Activated T-cell treated with anti-CD3 and anti-CD28 coated beads for 48 hours (primary cell): ENCODE results near the gene CTIF.

ENCODE experiments used
- DNase-seq: peaks from one replicate; pipeline ENCODE4 v3.0.0-alpha.2; 2020; ENCODE audit warnings: low read depth

CTIF gene

DNA sequence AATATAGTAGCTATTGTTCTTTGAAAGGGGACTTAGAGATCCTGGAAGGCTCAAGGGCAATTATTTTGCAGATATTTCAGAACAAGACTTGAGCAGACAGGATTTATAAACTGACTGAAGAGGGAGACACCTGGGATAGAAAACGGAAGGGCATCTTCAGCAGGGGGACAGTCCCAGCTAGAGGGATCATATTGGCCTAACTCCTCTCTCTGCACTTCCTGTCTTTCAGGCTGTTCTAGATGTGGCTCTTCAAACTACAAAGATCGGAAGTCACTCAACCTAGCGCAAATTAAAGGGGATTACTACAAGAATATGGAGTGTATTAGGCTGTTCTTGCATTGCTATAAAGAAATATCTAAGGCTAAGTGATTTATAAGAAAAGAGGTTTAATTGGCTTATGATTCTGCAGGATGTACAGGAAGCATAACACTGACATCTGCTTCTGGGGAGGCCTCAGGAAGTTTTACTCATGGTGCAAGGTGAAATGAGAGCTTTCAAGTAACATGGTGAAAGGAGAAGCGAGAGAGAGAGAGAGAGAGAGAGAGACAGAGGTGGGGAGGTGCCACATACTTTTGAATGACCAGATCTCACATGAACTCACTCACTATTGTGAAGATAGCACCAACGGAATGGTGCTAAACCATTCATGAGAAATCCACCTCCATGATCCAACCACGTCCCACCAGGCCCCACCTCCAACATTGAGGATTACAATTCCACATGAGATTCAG, 5.3 kb upstream of the CTIF start:
- DNase-seq: no peak

DNA sequence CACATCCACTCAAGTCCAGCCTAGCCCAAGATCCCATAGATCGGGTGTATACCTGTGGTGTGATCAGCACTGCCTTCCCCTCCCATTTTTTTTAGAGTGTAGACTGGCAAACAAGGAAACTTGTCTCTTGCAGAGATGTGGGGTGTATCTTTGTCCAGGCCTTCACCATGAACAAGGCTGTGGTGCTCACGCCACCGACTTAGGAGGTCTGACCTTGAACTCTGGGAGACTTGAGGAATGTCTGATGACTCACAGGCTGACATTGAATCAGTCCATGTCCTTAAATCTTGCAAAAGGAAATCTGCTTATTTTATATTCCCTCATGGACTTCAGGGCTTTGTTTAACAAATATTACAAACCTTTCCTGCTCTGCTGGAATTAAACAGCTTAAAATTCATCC, 4.5 kb upstream of the CTIF start:
- DNase-seq: no peak

- DNase-seq: no peak
These were observed 2.9 kb upstream of the CTIF start for GRCh38 chr18:48535956-48536355.

DNA sequence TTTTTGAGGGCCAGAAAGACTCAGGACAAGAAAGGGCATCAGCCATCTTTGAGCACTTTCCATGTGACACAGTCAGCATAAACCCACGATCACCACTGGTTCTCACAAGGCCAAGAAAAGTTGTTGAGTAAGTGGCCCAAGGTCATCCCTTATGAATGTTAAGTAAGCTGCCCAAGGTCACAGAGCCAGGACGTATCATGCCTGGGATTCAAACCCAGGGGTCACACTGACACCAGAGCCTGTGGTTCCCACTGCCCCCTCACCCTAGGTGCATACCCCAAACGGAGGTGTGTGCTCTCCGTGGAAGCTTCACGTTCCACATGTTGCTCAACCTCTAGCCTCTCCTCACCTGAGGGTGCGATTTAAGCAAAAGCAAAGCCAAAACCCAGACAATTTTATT, 2.3 kb upstream of the CTIF start:
- no peak for DNase-seq

DNA sequence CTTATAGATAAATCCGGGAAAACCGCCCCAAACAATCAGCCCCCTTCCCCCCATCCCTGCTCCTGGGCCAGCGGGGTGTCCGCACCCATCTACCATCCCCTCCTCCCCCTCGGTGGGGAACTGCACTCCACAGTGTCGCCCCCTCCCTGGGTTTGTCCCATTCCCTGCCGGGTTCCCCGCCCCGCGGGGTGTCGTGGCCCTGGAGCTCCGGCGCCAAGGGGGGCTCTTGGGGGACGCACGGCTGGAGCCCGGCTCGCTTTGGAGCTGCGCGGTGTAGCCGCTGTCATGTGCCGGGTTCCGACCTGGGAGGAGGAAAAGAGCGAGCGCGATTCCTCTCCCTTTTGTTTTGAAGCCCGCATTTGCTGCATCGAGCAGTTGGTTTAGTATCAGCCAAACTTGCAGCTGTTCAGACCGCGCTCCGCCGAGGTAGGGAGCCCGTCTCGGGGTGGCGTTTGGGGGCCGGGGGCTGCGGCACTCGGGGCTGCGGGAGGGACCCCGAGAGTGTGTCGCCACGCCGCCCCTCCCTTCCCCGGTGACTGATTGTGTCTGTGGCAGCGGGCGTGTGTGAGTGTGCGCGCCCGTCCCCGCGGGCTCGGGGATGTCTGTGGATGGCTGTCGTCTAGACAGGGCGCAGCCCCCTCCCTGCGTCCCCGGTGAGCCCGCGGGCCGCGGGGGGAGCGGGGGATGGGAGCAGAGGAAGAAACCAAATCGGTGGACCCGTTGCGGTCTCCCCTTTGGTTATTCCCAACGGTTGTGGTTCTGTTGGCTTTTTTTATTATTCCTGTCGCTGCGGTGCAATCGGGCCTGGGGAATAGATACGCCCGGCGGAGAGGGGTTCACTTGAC, 797 bp downstream of the CTIF start:
- peak; percentile 19 for DNase-seq

- DNase-seq: peak; percentile 36
These were observed 1.6 kb downstream of the CTIF start for GRCh38 chr18:48540251-48541025.

DNA sequence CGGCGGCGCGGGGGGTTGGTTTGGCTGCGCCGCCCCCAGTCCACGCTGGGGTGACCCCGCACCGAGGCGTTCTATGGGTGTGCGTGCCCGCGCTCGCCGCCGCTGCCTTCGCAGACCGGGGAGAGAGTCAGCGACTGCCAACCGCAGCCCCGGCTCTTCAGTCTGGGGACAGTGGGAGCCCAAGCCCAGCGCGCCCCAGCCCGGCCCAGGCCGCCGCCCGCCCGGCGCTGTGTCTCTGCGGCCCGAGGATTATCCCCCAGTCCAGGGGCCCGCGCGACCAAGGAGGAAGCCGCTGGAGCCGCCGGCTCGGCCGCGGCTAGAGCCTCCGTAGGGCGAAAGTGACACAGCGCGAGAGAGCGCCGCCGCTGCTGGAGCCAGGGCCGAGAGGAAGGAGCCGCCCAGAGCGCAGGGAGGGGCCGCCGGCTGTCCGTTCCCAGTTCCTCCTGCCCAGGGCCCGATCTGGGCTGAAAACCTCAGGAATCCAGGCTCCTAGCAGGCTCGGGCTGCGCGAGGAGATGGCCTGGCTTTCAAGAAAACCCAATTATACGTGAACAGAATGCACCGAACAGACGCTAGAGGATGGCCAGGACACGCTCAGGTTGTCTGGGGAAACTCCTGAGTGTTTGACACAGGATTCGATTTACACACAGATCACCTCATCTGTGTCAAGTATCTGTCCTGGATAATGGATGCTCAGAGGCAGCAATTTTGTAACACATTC, 2.4 kb downstream of the CTIF start:
- peak; percentile 27 for DNase-seq

GRCh38 chr18:48541747-48542400, 3.0 kb downstream of the CTIF start:
- no peak for DNase-seq

- DNase-seq: no peak
These were observed 3.8 kb downstream of the CTIF start for GRCh38 chr18:48542513-48543181.

GRCh38 chr18:48543228-48543627, 4.4 kb downstream of the CTIF start:
- DNase-seq: peak; percentile 12

- DNase-seq: no peak
These were observed 5.3 kb downstream of the CTIF start for GRCh38 chr18:48544116-48544515.

DNA sequence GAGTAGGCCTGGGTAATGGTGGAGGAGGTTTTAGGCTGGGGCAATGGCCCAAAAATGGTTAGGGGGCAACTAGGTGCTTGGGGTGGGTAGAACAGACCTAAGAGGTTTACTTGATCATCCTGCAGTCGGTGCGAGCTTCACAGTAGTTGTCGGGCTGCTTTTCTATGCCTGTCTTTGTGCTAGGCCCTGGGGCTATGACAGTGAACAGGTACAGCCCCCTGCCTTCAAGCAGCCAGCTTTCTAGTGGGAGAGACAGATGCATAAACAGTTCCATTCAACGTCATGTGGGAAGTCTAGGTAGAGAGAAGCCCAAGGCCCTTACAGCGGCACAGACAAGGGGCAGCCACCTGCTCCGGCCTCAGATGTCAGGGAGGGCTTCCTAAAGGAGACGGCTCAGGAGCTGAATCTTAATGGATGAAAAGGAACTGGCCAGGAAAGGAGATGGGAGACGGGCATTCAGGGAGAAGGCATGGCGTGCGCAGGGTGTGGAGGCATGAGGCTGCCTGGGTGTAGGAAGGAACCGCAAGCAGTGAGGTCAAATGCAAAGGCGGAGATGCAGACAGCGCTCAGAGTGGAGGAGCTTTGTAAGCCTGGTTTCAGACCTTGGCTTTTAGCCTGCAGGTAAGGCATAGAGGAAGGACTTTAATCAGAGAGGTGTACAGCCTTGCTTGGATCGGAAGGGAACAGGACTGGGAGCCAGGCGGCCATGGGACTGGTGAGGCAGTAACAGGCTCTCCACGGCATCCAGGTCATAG, 6.0 kb downstream of the CTIF start:
- DNase-seq: no peak

DNA sequence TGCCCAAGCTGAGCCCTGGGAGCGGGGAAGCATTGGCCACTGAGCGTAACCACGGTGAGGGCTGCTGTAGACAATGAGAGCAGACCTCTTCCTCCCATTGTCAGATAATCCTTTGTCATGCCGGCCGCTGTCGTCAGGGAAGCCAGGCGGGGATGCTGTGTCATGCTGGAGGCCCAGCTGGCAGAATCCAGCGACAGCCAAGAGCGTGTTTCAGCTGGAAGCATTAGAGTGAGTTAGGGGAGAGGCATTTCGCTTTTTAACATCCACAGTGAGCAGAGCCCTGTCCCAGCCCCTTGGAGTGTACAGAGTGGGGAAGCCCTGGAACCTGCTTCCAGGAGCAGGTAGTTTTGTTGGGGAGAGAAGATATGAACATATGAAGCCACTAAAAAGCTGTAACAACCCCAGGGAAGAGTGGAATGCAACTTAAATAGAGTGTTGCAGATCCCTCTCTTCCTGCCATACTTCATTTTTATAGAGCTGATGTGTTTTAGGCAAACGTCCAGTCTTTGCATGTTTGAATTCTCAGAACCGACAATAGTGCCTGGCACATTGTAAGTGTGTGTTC, 7.0 kb downstream of the CTIF start:
- no peak for DNase-seq

GRCh38 chr18:48546396-48546795, 7.6 kb downstream of the CTIF start:
- DNase-seq: no peak

- no peak for DNase-seq
These were observed 8.7 kb downstream of the CTIF start for GRCh38 chr18:48547531-48547981.

- DNase-seq: no peak
These were observed 9.4 kb downstream of the CTIF start for GRCh38 chr18:48548011-48548771.

DNA sequence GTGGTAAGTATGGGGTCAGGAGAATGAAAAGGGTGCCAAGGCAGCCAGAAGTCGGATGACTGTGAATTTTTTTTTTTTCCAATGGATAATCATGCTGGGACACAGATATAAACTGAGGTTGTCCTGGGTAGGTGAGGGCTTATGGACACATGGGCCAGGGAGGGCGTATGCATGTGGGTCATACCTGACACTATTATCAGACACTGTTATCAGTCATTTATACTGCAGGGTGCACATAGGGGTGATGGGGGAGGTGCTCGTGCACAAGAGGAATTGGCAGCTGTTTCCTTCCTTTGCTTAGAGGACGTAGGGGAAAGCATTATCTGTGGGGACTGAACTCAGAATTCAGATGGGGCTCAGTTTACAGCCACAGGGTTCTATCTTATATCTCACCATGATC, 10.1 kb downstream of the CTIF start:
- DNase-seq: no peak

DNA sequence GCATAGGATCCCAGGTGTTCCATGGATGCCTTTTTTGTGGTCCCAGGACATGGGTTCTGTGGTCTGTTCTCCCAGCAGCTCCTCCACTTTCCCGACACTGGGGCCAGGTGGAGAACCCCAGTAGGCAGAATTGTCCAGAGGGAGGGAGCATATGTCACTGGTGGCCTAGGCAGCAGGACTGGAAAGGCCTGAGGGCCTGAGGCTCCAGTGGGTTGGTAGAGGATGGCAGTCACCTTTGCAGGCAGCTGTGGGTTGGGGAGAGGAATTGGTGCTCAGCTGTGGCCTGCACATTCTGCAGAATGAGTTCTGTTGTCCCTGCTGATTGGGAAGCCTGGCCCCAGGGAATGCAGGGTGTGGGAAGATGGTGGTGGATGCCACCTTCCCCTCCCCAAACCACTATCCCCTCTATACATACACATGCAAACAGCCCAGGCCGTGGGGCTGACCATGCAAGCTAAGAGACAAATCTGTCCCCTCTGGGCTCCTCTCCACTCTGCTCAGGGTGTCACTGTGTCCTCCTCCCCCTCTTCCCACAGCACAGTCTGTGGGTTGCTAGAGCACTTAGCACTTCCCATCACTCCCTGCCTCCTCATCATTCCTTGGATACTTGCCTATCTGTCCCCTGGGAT, 11.4 kb downstream of the CTIF start:
- DNase-seq: no peak

DNA sequence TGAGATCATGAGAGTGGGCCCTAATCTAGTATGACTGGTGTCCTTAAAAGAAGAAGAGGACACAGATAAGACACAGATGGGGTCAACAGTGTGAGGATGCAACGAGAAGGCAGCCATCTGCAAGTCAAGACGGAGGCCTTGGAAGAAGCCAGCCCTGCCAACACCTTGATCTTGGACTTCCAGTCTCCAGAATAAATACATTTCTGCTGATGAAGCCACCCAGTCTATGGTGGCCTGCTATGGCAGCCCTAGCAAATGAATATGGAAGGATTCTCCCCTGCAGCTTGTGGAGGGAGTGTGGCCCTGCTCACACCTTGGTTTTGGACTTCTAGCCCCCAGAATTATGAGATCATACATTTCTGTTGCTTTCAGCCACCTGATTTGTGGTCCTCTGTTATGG, 12.3 kb downstream of the CTIF start:
- DNase-seq: no peak
